ENCODE measurements around the gene KSR1. TPM values are rescaled to one million over a fixed set of nuclear protein-coding genes. Genes with fewer than 3 reads are reported as not detected.

KSR1 gene
- total RNA-seq, 1 experiment from 2014 or later: 21.7 TPM

- in situ Hi-C loops (cut with HindIII; ENCODE audit: low pct_unique_long_range_greater_than_20kb, low sequenced_read_pairs): no loop called here
- POLR2A ChIA-PET: no interaction called here
Measured at GRCh38 chr17:27443491-27443890, 12.8 kb upstream of the KSR1 start.

GRCh38 chr17:27445971-27446370, 10.3 kb upstream of the KSR1 start:
- no peaks in the 10 kb centered on the region for H3K36me3 ChIP-seq (ENCODE audit: control insufficient read depth, insufficient read depth, low read length)
- intact Hi-C loops (cut with micrococcal nuclease; ENCODE audit: unreplicated experiment): no loop called here
- no peaks in the 10 kb centered on the region for H3K27me3 ChIP-seq (ENCODE audit: control insufficient read depth, insufficient read depth, low read length)
- in situ Hi-C loops (cut with HindIII; ENCODE audit: low pct_unique_long_range_greater_than_20kb, low sequenced_read_pairs): no loop called here
- H3K27ac ChIP-seq (ENCODE audit: low read length): no peak overlapping the region
- DNase-seq (ENCODE audit: low read depth, low spot score) (no peak), ATAC-seq (no peak)
- POLR2A ChIA-PET: no interaction called here
- no TSS peak for BruUV-seq (replicated peaks)
- no peak overlapping the region for H3K4me3 ChIP-seq (ENCODE audit: low read depth in 2 of 2, low read length in 2 of 2)
- TF ChIP-seq, protein P1, sequence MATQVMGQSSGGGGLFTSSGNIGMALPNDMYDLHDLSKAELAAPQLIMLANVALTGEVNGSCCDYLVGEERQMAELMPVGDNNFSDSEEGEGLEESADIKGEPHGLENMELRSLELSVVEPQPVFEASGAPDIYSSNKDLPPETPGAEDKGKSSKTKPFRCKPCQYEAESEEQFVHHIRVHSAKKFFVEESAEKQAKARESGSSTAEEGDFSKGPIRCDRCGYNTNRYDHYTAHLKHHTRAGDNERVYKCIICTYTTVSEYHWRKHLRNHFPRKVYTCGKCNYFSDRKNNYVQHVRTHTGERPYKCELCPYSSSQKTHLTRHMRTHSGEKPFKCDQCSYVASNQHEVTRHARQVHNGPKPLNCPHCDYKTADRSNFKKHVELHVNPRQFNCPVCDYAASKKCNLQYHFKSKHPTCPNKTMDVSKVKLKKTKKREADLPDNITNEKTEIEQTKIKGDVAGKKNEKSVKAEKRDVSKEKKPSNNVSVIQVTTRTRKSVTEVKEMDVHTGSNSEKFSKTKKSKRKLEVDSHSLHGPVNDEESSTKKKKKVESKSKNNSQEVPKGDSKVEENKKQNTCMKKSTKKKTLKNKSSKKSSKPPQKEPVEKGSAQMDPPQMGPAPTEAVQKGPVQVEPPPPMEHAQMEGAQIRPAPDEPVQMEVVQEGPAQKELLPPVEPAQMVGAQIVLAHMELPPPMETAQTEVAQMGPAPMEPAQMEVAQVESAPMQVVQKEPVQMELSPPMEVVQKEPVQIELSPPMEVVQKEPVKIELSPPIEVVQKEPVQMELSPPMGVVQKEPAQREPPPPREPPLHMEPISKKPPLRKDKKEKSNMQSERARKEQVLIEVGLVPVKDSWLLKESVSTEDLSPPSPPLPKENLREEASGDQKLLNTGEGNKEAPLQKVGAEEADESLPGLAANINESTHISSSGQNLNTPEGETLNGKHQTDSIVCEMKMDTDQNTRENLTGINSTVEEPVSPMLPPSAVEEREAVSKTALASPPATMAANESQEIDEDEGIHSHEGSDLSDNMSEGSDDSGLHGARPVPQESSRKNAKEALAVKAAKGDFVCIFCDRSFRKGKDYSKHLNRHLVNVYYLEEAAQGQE (IDR thresholded peaks at IDR 0.05; ENCODE audit: insufficient read depth in 1 of 2, low read depth in 2 of 2, low read length in 1 of 2): no peak
- TF ChIP-seq POLR2AphosphoS5 (IDR thresholded peaks at IDR 0.05; ENCODE audit: low read depth, low read length) (no peak), SIN3A (IDR thresholded peaks at IDR 0.05; ENCODE audit: borderline replicate concordance, insufficient read depth, low read depth, low read length) (no peak), TCF7L2 (IDR thresholded peaks at IDR 0.05; ENCODE audit: low read depth, low read length) (no peak), CTCF (IDR thresholded peaks at IDR 0.05) (no peak)
- CTCF ChIA-PET: no interaction called here
- H3K9me3 ChIP-seq (ENCODE audit: control insufficient read depth, insufficient read depth, low read depth, low read length): no peaks in the 10 kb centered on the region
- no peaks in the 10 kb centered on the region for H3K4me1 ChIP-seq (ENCODE audit: control insufficient read depth, insufficient read depth, low read length)

More at GRCh38 chr17:27443491-27443890, 12.8 kb upstream of the KSR1 start:
- ATAC-seq: no peak
- no peaks in the 10 kb centered on the region for H3K4me1 ChIP-seq (ENCODE audit: control insufficient read depth, insufficient read depth, low read length)
- no peak for TF ChIP-seq SIN3A (IDR thresholded peaks at IDR 0.05; ENCODE audit: borderline replicate concordance, insufficient read depth, low read depth, low read length)
- no peak for TF ChIP-seq TCF7L2 (IDR thresholded peaks at IDR 0.05; ENCODE audit: low read depth, low read length)
- TF ChIP-seq, protein P1 (IDR thresholded peaks at IDR 0.05; ENCODE audit: insufficient read depth in 1 of 2, low read depth in 2 of 2, low read length in 1 of 2): no peak
- no peak for TF ChIP-seq CTCF (IDR thresholded peaks at IDR 0.05)
- no peak for TF ChIP-seq POLR2AphosphoS5 (IDR thresholded peaks at IDR 0.05; ENCODE audit: low read depth, low read length)
- no peaks in the 10 kb centered on the region for H3K9me3 ChIP-seq (ENCODE audit: control insufficient read depth, insufficient read depth, low read depth, low read length)
- no peaks in the 10 kb centered on the region for H3K36me3 ChIP-seq (ENCODE audit: control insufficient read depth, insufficient read depth, low read length)
- no peak for DNase-seq (ENCODE audit: low read depth, low spot score)
- H3K27me3 ChIP-seq (ENCODE audit: control insufficient read depth, insufficient read depth, low read length): no peaks in the 10 kb centered on the region
- no TSS peak for BruUV-seq (replicated peaks)
- H3K27ac ChIP-seq (ENCODE audit: low read length): no peak overlapping the region
- CTCF ChIA-PET: no interaction called here
- intact Hi-C loops (cut with micrococcal nuclease; ENCODE audit: unreplicated experiment): no loop called here
- no peak overlapping the region for H3K4me3 ChIP-seq (ENCODE audit: low read depth in 2 of 2, low read length in 2 of 2)

All from Panc1 (cell line).